ENCODE data around the gene PRMT7.

The PRMT7 gene

DNA sequence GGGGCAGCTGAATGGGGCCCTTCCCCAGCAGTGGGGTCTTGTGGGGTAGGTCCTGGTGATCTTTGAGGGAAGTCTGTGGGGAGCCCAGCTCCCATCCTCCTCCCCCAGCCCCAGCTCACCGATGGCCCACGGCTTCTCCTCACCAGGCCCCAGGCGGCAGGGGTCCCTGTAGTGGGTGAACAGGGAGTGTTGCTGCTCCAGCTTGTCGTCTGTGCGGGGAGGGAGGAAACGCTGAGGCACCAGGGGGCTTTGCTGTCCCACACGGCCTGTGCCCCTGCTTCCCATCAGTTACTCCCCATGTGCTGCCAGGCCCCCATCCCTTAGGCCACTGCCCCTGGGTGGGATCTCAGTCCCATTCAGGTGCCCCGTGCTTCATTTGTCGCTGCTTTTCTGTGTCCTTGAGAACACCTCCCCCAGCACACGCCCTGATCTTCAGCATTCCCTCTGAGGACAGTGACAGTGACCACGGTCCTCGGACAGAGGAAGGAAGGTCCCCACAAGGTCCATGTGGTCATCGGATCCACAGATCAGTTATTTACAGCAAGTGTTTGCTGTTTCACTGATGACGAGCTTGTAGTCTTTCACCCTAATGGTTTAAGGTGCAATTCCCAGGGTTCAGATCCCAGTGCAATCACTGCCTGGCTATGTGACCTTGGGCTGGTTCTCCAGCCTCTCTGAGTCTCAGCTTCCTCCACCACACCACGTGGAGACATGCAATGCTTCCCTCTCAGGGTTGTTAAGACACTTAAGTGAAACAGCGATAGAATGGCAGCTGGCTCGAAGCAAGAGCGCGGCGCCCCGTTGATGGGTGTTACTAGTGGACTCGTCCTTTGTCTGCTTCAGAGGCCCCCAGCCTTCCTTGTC is 53.1 kb downstream of the PRMT7 start:
- DNase-seq (ENCODE audit: low read depth, low spot score), result no peak

DNA sequence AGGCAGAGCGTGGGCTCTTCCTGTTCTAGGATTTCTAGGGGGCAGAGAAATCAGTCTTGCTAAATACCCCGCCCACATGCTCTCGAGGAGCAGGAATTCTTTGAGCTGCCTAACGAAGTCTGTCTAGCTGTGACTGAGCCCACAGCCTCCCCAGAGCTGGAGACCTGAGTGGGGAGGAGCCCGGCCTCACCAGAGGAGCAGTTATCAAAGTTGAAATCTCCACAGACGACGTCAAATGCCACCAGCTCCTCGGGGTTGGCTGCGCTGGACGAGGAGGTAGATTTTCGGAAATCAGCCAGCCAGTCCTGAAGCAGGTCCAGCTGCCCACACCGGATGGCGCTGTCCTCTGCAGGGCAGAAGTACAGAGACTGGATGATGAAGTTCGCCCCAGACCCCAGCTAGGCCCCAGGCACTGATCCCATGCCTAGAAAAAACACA is 53.8 kb downstream of the PRMT7 start:
- no peak for DNase-seq (ENCODE audit: low read depth, low spot score)

DNA sequence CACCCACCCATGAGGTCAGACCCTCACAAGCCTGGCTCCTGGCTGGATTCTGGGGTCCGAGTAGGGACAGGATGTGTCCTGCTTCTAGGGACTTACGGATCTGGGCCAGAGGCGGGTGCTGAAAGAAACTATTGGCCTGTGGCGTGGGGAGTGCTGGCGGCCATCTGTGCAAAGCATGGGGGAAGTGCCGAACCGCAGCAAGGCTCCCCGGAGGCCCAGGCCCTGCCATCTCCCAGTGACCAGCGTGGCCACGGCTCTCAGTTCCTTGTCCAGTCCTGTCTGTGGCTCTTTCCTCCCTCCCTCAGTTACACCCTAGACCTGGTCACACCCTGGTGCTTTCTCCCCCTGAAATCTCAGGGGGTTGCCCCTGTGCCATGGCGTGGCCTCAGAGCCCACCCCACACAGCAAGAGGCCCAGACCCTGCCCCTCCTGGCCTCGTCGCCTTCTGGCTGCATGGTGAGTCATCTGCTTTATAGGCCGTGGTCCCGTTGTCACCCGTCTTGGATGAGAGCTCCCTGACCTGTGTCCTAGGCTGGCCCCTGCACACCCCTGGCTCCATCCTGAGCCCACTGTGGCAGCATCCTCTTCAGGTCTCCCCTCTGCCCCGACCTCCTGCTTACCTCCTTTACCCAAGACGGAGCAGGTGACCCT is 54.5 kb downstream of the PRMT7 start:
- DNase-seq (ENCODE audit: low read depth, low spot score), result no peak

DNA sequence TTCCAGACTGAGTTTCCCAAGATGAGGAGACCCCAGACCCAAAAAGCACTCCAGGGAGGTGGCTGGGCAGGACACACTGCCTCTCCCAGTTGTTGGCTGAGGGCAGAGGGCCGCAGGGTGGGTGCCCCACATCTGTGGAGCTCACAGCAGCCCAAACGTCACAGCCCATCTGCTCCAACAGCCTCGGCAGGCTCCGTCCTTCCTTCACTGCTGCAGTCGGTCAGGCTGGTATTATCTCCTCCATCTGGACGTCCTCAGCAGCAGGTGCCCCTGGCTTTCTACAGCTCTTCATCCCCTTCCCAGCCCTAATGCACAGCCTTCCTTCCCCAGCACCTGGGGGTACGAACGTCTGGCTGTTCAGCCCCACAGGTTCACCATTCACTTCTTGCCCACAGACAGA is 55.2 kb downstream of the PRMT7 start:
- DNase-seq (ENCODE audit: low read depth, low spot score), result no peak

DNA sequence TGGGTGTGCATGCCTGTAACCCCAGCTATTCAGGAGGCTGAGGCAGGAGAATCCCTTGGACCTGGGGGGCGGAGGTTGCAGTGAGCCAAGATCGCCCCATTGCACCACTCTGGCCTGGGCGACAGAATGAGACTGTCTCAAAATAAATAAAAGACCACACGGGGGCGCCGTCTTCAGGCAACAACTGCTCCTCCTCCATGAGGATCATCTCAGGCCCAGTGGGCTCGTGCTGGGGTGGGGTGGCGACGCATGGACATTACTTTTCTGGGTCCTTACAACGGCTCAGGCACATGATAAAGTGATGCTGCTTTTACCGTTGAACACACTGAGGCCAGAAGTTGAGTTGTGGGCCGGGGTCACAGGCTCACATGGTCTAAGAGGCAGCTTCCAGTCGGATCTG is 56.2 kb downstream of the PRMT7 start:
- DNase-seq (ENCODE audit: low read depth, low spot score), result no peak

DNA sequence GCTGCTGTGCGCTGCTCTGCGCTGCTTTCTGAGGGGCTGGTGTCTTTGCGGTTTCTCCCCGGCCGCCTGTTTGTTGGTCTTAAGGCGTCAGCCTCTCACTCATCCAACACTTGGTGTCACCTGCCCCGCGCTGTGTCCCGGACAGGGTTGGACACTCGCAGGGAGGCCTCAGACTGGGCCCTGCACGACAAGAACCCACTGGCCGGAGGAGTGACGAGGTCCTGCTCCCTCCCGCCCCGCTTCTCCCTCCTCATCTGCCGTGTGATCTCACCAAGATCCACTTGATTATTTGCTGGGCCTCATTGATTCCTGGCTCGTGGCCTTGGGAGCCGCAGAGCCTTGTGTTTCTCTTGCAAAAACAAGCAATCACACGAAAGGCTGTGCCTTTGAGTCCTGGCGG is 56.6 kb downstream of the PRMT7 start:
- no peak for DNase-seq (ENCODE audit: low read depth, low spot score)

DNA sequence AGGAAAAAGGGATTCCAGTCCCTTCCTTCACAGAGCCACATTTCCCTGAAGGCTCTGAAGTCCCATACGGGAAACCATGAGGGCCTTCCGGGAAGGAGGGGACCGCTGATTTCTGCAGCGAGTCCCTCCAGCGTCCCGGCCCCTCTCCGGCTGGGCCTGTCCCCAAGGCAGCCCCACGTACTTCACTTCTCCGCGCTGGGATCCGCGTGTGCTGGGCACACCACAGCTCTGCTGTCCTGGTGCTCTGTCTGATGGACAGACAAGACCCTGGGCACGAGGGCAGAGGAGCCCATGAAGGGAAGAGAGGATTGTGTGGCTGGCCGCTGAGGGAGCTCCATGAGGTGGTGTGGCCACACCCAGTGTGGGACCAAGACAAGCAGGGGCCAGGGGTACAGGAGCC is 57.1 kb downstream of the PRMT7 start:
- DNase-seq (ENCODE audit: low read depth, low spot score), result no peak

DNA sequence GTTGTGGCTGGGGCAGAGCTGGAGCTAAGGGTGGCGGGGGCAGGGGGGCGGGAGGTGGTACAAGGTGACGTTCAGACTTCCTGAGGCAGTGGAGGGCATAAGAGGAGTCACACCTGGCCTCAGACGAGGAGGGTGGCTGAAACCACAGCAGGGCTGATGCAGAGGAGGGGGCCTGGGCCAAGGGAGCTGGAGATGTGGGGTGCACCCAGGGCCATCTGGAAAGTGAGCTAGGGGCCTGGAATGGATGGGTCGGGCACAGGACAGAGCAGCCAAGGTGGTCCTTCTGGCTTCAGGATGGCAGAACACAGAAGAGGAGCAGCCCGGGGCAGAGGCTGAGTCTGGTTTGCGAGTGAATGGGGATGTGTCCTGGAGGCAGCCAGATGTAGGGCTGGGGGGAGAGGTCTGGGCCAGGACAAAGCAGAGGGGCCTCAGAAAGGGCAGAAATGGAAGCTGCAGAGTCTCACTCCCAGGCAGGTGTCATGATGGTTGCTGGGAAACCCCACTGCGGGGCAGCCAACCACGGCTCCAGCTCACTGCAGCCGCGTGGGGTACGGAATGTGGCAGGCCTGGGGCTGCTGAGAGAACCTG is 57.6 kb downstream of the PRMT7 start:
- no peak for DNase-seq (ENCODE audit: low read depth, low spot score)

DNA sequence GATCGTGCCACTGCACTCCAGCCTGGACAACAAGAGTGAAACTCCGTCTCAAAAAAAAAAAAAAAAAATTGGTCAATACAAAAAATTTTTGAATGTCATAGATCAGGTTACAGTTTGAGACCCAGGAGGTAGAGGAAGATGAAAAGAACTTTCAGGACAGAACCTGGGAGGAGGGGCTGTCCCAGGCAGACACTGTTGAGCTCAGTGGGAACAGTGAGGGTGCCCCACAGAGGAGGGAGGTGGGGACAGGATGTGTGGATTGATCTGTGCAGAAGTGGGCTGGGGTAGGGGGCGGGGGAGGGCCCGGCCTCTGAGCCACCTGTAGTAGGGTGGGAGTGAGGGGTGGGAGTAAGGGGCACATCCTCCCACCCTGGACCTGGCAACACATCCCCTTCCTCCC is 58.3 kb downstream of the PRMT7 start:
- DNase-seq (ENCODE audit: low read depth, low spot score), result no peak

DNA sequence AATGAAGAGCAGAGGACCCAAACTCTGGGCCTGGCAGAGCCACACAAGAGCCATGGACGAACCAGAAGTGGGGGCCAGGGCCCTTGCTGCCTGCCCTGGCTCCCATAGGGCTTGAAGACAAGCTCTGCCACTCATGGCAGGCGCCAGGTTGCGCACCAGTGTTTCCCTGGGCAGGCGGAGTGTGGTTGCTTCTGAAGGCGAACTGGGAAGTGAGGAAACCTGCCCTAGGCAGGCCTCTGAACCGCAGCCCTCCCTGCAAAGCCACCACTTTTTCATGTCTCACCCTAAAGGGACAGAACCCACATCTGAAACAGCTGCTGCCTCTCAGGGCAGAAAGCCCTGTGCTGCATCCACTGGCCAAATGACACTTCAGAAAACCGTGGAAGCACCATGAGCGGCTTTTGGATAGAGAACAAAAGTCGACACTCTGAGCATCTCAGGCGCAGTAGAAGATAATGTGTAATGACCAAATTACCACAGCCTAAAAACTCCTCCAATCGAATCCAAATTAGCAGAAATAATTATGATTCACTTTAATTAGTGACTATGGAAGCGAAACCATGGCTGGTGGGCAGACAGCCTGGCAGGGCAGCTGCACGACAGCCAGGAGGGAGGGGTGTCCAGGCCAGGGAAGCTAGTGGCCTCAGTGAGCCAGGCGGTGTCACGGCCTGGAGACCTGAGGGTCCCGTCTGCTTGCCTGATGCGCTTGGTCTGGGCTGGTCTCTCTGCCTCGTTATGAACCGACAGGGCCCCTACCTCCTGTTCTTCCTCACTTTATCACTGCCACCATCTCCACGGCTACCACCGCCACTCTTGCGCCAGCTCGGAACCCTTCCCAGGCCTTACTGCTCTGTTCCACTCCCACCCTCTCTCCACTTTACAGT is 59.1 kb downstream of the PRMT7 start:
- DNase-seq (ENCODE audit: low read depth, low spot score), result no peak

DNA sequence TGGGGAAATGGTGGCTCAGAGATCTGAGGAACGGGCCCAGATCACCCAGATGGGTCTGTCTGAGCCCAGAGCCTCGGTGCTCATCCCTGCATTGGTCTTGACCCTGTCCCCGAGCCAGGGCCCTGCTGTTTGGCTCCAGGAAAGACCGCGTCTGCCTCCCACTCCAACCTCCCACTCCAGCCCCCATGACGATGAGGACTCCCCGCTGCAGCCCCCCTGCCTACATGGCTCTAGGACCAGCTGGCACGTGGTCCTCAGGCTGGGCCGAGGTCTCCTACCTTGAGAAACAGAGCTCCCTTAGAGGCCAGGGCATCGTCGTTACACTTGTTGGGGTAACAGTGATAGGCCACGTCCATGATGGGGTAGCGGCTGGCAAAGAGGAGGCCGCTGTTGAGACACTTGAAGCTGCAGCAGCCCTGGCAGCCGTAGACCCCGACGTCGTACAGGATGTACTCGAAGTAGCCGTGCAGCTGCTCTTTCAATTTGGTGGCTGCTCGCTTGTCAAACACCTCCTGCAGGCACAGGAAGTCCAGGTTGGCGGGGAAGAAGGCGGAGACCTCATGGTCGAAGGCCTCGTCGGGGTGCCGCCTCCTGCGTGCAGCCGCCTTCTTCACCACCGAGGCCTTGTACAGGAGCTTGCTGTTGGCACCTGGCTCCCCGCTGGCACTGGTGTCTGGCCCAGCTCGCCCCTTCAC is 59.9 kb downstream of the PRMT7 start:
- DNase-seq (ENCODE audit: low read depth, low spot score), result no peak

DNA sequence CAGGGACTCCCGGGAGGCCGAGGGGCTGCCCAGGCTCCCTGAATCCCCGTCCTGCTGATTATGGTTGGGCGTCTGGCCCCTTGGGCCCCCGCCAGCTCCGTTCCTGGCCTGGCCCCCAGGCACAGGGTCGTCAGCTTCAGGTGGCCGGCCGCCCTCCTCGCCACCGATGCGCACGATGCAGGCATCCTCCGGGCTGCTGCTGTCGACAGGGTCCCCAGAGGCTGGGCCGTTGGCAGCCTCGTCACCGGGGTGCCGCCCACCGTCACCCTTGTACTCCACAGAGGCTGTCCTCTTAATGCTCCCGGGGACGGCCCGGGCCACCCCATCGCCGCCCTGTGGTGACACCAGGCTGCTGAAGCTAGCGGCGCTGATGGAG is 60.4 kb downstream of the PRMT7 start:
- no peak for DNase-seq (ENCODE audit: low read depth, low spot score)

DNA sequence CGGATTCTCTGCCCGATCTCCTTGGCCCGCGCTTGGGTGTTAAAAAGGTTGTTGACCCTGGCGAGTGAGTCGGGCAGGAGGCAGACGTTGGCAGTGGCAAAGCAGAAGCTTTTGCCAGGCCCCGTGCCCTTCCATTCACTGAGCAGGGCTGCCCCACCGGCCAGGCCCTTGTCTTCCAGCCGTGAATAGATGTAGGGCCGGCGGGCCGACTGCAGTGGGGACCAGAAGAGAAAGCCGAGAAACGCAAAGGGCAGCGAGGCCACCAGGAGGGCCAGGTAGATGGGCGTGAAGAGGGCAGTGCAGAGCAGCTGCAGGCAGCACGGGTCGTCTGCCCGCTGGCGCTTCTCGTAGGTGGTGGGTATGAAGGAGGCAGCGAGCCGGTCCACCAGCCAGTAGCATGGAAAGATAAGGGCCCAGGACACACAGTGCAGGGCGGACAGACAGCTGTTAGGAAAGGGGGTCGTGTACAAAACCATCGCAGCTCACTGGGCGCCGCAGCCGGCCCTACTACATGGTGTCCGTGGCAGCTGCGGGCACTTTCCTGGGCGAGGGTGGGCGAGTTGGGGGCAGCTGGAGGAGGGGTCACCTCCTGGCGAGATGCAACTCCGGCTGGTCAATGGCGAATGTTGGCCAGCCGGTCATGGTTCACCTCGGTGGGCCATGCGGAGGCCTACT is 61.0 kb downstream of the PRMT7 start:
- DNase-seq (ENCODE audit: low read depth, low spot score), result no peak

DNA sequence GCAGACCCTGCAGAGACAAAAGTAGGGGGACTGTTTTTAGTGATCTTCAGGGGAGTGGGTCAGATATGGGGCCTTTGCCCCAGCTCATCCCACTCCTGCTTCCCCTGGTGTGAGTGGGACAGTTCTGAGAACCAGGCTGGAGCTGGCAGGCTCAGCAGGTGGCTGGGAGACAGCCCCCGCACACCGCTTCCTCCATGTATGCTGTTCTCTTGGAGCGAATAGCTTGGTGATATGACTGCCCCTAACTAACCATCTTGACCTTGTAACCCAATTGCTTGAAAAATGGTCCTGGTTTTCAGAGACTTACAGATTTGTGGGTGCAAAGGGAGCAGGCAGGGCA is 61.5 kb downstream of the PRMT7 start:
- DNase-seq (ENCODE audit: low read depth, low spot score), result no peak

DNA sequence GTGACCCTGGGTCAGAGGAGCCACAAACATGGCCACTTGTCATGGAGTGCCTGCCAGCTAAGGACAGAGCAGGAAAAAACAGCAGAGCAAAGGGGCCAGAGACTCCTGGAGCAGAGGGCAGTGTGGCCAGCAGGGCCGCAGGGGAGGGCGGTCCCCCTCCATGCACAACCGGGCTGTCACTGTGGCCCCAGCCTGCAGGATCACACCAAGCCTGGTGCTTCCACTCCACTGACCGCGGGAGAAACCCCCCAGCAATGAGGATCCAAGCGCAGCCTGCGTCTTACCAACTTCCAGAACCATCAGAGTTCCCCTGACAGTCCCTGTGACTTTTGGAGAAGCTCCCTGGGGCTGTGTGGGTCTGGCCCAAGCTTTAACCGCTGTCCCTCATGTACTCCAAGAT is 62.0 kb downstream of the PRMT7 start:
- DNase-seq (ENCODE audit: low read depth, low spot score), result no peak

DNA sequence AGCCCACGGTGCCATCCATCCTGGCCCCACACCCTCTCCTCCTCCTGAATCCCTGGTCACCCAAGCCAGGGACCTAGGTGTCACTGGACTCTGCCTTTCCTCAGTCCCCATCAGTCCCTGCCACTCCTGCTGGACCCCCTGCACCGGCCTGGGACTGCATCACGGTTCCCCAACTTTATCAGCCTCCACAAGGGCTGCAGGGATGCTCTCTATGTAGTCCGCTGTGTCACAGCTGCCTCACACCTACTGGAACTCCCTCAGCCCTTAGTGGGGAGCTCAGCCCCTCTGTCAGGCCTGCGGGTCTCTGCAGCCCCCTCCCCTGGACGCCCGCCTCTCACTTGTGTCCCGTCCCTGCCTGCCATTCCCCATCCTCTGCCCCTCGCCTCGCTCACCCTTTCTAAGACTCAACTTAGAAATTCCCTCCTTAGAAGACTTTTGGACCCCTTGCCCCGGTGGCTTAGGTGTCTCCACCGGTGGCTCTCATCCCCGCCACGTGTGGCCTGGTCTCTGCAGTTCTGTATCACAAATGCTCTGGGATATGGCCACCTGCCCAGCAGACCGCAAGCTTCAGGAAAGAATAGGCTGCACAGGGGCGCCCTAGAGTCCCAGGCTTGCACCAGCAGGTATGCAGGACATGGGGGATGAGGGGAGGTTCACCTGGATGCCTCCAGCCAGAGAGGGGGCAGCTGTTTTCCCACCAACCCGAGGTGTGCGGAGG is 62.9 kb downstream of the PRMT7 start:
- DNase-seq (ENCODE audit: low read depth, low spot score), result no peak

DNA sequence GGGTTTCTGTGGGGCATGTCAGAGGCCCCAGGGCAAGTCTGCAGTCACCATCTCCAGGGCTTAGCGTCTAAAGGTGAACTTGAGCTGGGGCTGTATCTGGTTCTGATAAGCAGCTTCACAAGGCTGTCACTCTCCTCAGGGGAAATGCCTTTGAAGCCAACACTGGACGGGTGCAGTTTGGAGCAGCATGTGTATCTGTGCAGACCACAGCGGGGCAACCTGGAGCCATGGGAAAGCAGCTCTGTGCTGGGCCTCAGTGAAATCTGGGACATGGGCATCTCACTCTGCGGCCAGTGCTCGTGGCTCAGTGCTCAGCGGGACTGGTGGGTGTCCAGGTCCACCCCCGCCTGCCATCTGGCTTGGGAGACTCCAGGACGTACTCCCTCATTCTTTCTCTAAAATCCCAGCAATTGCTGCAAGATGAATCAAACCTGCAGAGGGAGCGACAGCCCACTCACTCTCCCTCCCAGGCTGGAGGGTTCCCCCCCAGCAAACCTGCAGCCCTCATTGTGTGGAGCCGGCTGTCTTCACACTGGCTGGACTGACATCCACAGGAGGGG is 63.5 kb downstream of the PRMT7 start:
- no peak for DNase-seq (ENCODE audit: low read depth, low spot score)

DNA sequence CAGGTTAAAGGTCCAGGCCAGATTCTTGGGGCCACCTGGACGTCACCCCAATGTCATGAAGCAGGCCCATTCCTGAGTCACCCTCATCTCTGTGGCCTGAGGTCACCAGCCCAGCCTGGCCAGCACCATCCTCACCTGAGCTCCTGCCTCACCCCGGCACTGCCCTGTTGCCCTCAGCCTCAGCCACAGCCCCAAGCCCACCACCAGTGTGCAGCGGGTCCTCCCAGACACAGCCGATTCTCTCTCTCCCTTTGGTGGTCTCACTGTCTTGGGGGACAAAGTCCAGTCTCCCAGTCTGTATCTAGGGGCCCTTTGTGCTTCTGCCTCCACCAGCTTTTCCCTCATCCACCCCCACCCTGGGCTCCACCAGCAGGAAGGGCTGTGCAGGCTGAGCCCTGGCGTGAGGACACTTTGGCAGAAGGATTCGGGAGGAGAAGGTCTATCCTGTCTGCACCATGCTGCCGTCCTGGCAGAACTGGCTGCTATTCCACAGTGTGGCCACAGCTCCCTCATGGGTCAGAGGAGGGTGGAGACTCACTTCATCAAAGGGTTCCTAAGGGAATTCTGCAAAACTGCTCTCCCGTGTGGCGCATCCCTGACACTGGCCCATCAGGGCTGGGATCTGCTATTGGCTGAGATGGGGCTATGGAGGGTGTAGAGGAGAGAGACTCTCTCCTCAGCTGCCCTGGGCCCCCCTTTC is 64.3 kb downstream of the PRMT7 start:
- no peak for DNase-seq (ENCODE audit: low read depth, low spot score)

DNA sequence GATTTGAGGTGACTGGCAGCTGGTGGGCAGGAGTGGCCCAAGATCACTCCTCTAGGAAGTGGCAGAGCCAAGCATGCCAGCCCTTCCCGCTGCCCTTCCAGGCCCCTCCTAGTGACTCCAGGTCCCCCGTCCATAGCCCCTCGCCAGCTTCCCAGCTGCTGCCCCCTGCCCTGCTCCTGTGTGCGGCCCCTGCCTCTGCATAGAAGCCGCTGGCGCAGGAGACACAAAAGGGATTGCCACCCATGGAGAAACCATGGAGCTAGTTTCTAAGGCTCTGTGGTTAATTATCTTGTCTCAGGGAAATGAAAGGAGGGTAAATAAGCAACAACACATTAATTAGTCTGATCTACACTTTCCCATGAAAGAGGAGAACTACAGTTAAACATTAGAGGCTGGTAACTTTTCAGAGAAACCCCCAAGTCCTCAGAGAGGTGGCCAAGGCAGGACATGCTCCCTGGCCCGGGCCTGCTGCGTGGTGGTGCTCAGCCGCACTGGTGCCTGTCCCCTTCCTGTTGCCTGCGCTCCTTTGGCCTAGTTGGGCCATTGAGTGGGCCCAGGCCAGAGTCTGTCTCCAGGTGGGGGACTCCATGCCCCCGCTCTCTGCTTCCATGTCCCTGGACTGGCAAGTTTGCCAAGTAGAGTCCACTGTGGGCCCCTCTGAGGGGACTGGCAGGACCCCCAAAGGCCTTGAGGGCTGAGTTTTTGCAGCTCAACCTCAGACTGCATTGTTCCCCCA is 65.2 kb downstream of the PRMT7 start:
- no peak for DNase-seq (ENCODE audit: low read depth, low spot score)

Data from activated naive CD8-positive, alpha-beta T cell treated with anti-CD3 and anti-CD28 coated beads, Interleukin-2, amount 50 U/mL, for 16 hours (primary cell).